ENCODE results near the gene STK35.

GRCh38 chr20:2163757-2164156, 62.1 kb downstream of the STK35 start:
- TF ChIP-seq CTCF (IDR thresholded peaks at IDR 0.05; ENCODE audit: extremely low read depth in 1 of 2, insufficient read depth in 1 of 2, low read depth in 1 of 2, low read length in 2 of 2) (no peak), POLR2A (IDR thresholded peaks at IDR 0.05; ENCODE audit: low read depth, low read length) (no peak), POLR2AphosphoS5 (IDR thresholded peaks at IDR 0.05; ENCODE audit: insufficient read depth, low read depth, low read length) (no peak), MYC (IDR thresholded peaks at IDR 0.05; ENCODE audit: low read depth, low read length) (no peak)

All from endothelial cell of umbilical vein (primary cell).